Nephron (organoid): ENCODE measurements around the gene DNAAF5.

Experiments used
- H3K27ac Mint-ChIP-seq, 3 experiments: 2 replicates each; pipeline ENCODE4 v1.8.0; 2020; ENCODE audit warnings: mixed read lengths in 3 of 3, mild to moderate bottlenecking in 2 of 3, moderate library complexity in 1 of 3
- H3K27me3 Mint-ChIP-seq: 2 replicates; pipeline ENCODE4 v1.8.0; 2021; ENCODE audit warnings: low read depth, mild to moderate bottlenecking, moderate library complexity, mixed read lengths
- H3K36me3 Mint-ChIP-seq: 2 replicates; pipeline ENCODE4 v1.8.0; 2020; ENCODE audit warnings: low read depth, mixed read lengths
- H3K4me1 Mint-ChIP-seq: 2 replicates; pipeline ENCODE4 v1.8.0; 2020; ENCODE audit warnings: mixed read lengths
- H3K4me3 Mint-ChIP-seq, 3 experiments: 2 replicates each; pipeline ENCODE4 v1.8.0; 2020; ENCODE audit warnings: mild to moderate bottlenecking in 3 of 3, mixed read lengths in 3 of 3, moderate library complexity in 2 of 3
- H3K9me3 Mint-ChIP-seq: 2 replicates; pipeline ENCODE4 v1.8.0; 2020; ENCODE audit warnings: mixed read lengths
- CTCF ChIP-seq, 3 experiments: fragments of 200-600 bp; sonication (generic); IDR thresholded peaks; one replicate each; pipeline ENCODE4 v1.5.0; 2021; ENCODE audit warnings: antibody characterized with exemption in 3 of 3; ENCODE audit not compliant: unreplicated experiment in 3 of 3

The DNAAF5 gene

DNA sequence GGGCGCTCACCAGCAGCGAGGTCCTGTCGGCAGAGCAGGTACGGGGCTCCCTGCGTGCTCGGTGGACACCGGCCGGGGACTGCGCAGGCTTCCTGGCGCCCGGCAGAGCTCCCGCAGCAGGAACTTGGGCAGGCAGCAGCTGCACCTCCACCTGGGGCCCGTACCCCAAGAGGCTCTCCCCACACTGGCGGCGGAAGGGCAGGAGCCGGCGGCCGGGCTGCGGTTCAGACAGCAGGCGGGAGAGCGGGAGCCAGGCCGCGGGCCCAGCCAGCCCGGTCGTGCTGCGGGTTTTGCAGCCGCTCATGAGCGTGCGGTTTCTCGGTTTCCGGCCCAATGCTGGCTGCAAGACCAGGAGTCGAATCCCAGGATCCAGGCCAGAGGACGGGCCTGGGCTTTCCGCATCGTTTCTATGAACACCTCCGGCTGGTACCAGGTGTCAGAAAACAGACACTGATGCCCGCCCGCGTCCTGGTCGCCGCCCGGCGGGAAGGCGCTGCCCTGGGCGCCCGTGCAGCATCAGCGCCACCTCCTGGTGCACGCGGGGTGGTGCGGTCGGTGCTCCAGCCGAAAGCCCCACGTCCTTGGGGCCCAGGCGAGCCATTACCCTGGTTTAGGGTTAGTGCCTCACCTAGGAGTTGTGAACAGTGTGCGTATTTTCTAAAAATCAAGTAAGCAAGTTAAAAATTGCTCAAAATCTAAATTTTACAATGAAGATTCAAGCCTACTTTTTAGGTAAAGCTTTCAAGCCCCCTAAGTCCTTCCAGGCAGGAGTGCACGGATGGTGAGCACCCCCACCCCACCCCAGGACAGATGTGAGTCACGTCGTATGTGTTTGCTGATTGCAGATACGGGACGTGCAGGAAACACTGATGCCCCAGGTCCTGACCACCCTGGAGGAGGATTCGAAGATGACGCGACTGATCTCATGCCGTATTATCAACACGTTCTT, 47.9 kb downstream of the DNAAF5 start:
- Mint-ChIP-seq H3K9me3 (no peaks in the 10 kb centered on the region), H3K27ac (no peak overlapping the region), H3K4me1 (peaks cover 27% of the 10 kb centered on the region), H3K27me3 (peaks cover 5% of the 10 kb centered on the region), H3K4me3 (no peak overlapping the region), H3K36me3 (peaks cover 28% of the 10 kb centered on the region)
- peak; percentile 95 to 98 (median 98) for TF ChIP-seq CTCF (IDR thresholded peaks at IDR 0.05; ENCODE audit: unreplicated experiment in 3 of 3)

DNA sequence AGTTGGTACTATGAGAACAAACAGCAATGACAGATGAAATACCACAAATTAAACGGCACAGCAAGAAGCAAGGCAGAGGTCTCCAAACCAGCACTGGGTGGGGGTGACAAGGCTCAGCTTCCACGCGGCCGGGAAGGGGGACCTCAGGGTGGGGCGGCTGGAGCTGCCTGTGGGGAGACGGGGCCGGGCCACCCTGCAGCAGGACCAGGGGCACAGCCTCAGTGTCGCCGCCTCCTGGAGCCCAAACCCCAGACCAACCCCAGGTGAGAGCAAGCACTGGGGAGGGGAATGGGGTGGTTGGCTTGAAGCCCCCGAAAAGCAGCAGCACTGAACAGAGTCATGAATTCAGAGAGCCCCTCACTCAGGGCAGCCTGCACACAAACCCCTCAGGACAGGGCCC, 49.9 kb downstream of the DNAAF5 start:
- Mint-ChIP-seq H3K4me1 (peaks cover 23% of the 10 kb centered on the region), H3K36me3 (peaks cover 44% of the 10 kb centered on the region), H3K9me3 (no peaks in the 10 kb centered on the region)

DNA sequence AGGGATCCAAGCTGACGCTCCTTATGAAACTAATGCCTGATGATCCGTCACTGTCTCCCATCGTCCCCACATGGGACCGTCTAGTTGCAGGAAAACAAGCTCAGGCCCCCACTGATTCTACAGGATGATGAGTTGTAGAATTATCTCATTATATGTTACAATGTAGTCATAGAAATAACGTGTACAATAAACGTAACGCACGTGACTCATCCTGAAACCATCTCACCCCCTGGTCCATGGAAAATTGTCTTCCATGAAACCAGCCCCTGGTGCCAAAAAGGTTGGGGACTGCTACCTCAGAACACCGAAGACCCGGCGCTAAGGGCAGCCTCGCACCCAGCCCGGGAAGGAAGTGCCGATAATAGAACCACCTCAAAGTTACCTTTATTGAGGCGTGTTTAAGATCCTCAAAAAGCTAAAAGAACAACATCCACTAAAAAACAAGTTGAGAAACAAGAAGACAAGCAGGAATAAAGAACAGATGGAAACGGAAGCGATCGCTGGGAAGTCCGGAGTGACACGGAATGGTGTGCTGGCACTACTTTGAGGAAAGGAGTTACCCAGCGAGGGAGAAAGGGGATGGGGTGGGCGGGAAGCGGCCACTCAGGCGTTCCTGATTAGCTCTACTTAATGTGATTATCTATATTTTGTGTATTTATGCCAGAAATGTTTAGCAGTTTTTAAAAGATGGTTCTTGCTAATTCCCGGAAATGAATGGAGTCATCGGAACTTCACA, 50.7 kb downstream of the DNAAF5 start:
- Mint-ChIP-seq H3K27ac (no peak overlapping the region), H3K4me3 (no peak overlapping the region), H3K9me3 (no peaks in the 10 kb centered on the region), H3K27me3 (no peaks in the 10 kb centered on the region), H3K4me1 (peaks cover 17% of the 10 kb centered on the region), H3K36me3 (peaks cover 47% of the 10 kb centered on the region)
- TF ChIP-seq CTCF (IDR thresholded peaks at IDR 0.05; ENCODE audit: unreplicated experiment in 3 of 3): no peak

More for the DNA sequence above, 49.9 kb downstream of the DNAAF5 start:
- H3K4me3 Mint-ChIP-seq: no peak overlapping the region
- no peak overlapping the region for H3K27ac Mint-ChIP-seq
- H3K27me3 Mint-ChIP-seq: no peaks in the 10 kb centered on the region
- no peak for TF ChIP-seq CTCF (IDR thresholded peaks at IDR 0.05; ENCODE audit: unreplicated experiment in 3 of 3)

DNA sequence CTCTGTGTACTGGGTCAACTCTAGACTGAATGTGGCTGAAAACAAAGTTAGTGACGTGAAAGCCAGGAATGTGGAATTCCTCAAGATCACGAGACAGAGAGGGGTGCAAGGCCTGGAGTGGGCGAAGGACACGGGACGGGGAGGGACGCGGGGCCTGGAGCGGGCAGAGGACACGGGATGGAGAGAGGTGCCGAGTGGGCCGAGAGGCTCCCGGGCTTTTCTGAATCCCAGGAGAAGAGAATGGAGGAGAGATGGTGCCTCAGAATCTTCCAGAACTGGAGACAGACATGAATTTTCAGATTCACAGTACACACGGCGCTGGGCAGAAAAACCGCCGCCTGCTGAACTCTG, 51.2 kb downstream of the DNAAF5 start:
- peaks cover 52% of the 10 kb centered on the region for H3K36me3 Mint-ChIP-seq

GRCh38 chr7:778271-778967, 51.9 kb downstream of the DNAAF5 start:
- Mint-ChIP-seq H3K36me3 (peaks cover 59% of the 10 kb centered on the region), H3K4me1 (peaks cover 17% of the 10 kb centered on the region), H3K4me3 (no peak overlapping the region), H3K27ac (no peak overlapping the region), H3K9me3 (no peaks in the 10 kb centered on the region), H3K27me3 (no peaks in the 10 kb centered on the region)
- TF ChIP-seq CTCF (IDR thresholded peaks at IDR 0.05; ENCODE audit: unreplicated experiment in 3 of 3): no peak

More for the DNA sequence above, 51.2 kb downstream of the DNAAF5 start:
- H3K9me3 Mint-ChIP-seq: no peaks in the 10 kb centered on the region
- no peak overlapping the region for H3K27ac Mint-ChIP-seq
- H3K4me1 Mint-ChIP-seq: peaks cover 17% of the 10 kb centered on the region
- no peak for TF ChIP-seq CTCF (IDR thresholded peaks at IDR 0.05; ENCODE audit: unreplicated experiment in 3 of 3)
- H3K27me3 Mint-ChIP-seq: no peaks in the 10 kb centered on the region
- no peak overlapping the region for H3K4me3 Mint-ChIP-seq
